RWPE2 (cell line): ENCODE measurements around the gene MTA3.
"Not testable (repeated sequence)": the region's sequence is repeated elsewhere in the genome, so short reads cannot be mapped to it uniquely, and the experiment has no call there.

Source experiments
- ATAC-seq: fragments of 200-7000 bp; cut with Tn5 transposase; 3 replicates; pipeline ENCODE4 v1.9.1; 2021; ENCODE audit warnings: low read depth
- DNase-seq: peaks from one replicate; pipeline ENCODE4 v3.0.0-alpha.2; 2020; ENCODE audit warnings: low spot score
- H3K27ac ChIP-seq: fragments of 450-650 bp; 2 replicates; pipeline ENCODE4 v1.5.1; 2017; ENCODE audit warnings: mild to moderate bottlenecking; ENCODE audit not compliant: poor library complexity, severe bottlenecking
- H3K27me3 ChIP-seq: fragments of 250-450 bp; sonication (Bioruptor Pico); 2 replicates; pipeline ENCODE4 v1.5.1; 2021; ENCODE audit warnings: mild to moderate bottlenecking, moderate library complexity; ENCODE audit not compliant: insufficient read depth, poor library complexity, severe bottlenecking
- H3K36me3 ChIP-seq: fragments of 250-450 bp; sonication (Bioruptor Pico); 2 replicates; pipeline ENCODE4 v1.5.1; 2020; ENCODE audit warnings: low read depth, mild to moderate bottlenecking, moderate library complexity
- H3K4me1 ChIP-seq: fragments of 250-450 bp; sonication (Bioruptor Pico); 2 replicates; pipeline ENCODE4 v1.5.1; 2021; ENCODE audit warnings: mild to moderate bottlenecking, moderate library complexity; ENCODE audit not compliant: insufficient read depth, poor library complexity, severe bottlenecking
- H3K4me3 ChIP-seq: fragments of 250-450 bp; sonication (Bioruptor Pico); 2 replicates; pipeline ENCODE4 v1.5.1; 2021; ENCODE audit warnings: mild to moderate bottlenecking, moderate library complexity; ENCODE audit not compliant: severe bottlenecking
- H3K9me3 ChIP-seq: fragments of 250-450 bp; sonication (Bioruptor Pico); 2 replicates; pipeline ENCODE4 v1.5.1; 2021; ENCODE audit warnings: mild to moderate bottlenecking, moderate library complexity; ENCODE audit not compliant: severe bottlenecking
- CTCF ChIP-seq: fragments of 450-650 bp; IDR thresholded peaks from one replicate; pipeline ENCODE4 v1.5.1; 2017; ENCODE audit warnings: mild to moderate bottlenecking, moderate library complexity; ENCODE audit not compliant: poor library complexity, severe bottlenecking

The MTA3 gene

GRCh38 chr2:42558827-42559226 lies 9.6 kb upstream of the MTA3 start:
- ATAC-seq (0 out of 3 replicates have a peak, but pooled peaks have one; percentile 36), DNase-seq (no peak)
- Histone ChIP-seq H3K36me3 (no peaks in the 10 kb centered on the region), H3K4me1 (no peaks in the 10 kb centered on the region), H3K27me3 (no peaks in the 10 kb centered on the region), H3K27ac (no peak overlapping the region), H3K4me3 (no peak overlapping the region), H3K9me3 (no peaks in the 10 kb centered on the region)
- TF ChIP-seq CTCF, result no peak

- H3K27ac ChIP-seq, H3K4me1 ChIP-seq, H3K36me3 ChIP-seq, H3K27me3 ChIP-seq, DNase-seq, ATAC-seq, H3K4me3 ChIP-seq, H3K9me3 ChIP-seq: not testable (repeated sequence)
These were observed 8.3 kb upstream of the MTA3 start for GRCh38 chr2:42560133-42560532.

GRCh38 chr2:42560899-42561298 lies 7.5 kb upstream of the MTA3 start:
- Histone ChIP-seq H3K36me3 (no peaks in the 10 kb centered on the region), H3K4me3 (no peak overlapping the region), H3K9me3 (no peaks in the 10 kb centered on the region), H3K27ac (no peak overlapping the region), H3K27me3 (no peaks in the 10 kb centered on the region), H3K4me1 (no peaks in the 10 kb centered on the region)
- DNase-seq, result no peak
- ATAC-seq, result no peak
- TF ChIP-seq CTCF, result no peak

- no peak for TF ChIP-seq CTCF
- no peaks in the 10 kb centered on the region for H3K27me3 ChIP-seq
- H3K4me1 ChIP-seq, result no peaks in the 10 kb centered on the region
- no peak overlapping the region for H3K27ac ChIP-seq
- peak; percentile 25; the same call in 1 of the 3 replicates for ATAC-seq
- H3K9me3 ChIP-seq, result no peaks in the 10 kb centered on the region
- no peaks in the 10 kb centered on the region for H3K36me3 ChIP-seq
- no peak for DNase-seq
- H3K4me3 ChIP-seq, result no peak overlapping the region
These were observed 5.8 kb upstream of the MTA3 start for GRCh38 chr2:42562474-42563144.

- no peak overlapping the region for H3K27ac ChIP-seq
- no peak for TF ChIP-seq CTCF
- H3K4me1 ChIP-seq, result peaks cover 6% of the 10 kb centered on the region
- H3K4me3 ChIP-seq, result no peak overlapping the region
- ATAC-seq (no peak), DNase-seq (no peak)
- H3K9me3 ChIP-seq, result no peaks in the 10 kb centered on the region
- peaks cover 7% of the 10 kb centered on the region for H3K36me3 ChIP-seq
- no peaks in the 10 kb centered on the region for H3K27me3 ChIP-seq
These were observed 2.4 kb upstream of the MTA3 start for GRCh38 chr2:42566025-42566424.
